H1 (cell line): ENCODE results near the gene RAB11FIP3. TPM values are rescaled to one million over a fixed set of nuclear protein-coding genes. Genes with fewer than 3 reads are reported as not detected.

ENCODE experiments used
- CHD2 ChIP-seq: IDR thresholded peaks from 2 replicates; pipeline ENCODE4 v1.6.1; 2012; ENCODE audit warnings: low read length, improper control_type of control experiment
- KDM5A ChIP-seq: fragments of 200-600 bp; IDR thresholded peaks from 2 replicates; pipeline ENCODE4 v1.7.1; 2012; ENCODE audit warnings: mild to moderate bottlenecking, low read length, inconsistent platforms, mixed read lengths
- POU5F1 ChIP-seq: IDR thresholded peaks from 2 replicates; pipeline ENCODE4 v1.6.1; 2011; ENCODE audit warnings: low read depth, mild to moderate bottlenecking, low read length, moderate library complexity
- SAP30 ChIP-seq: fragments of 300-600 bp; sonication (generic); IDR thresholded peaks from 2 replicates; pipeline ENCODE4 v1.7.1; 2012; ENCODE audit warnings: low read length, moderate library complexity, mild to moderate bottlenecking, inconsistent platforms; ENCODE audit not compliant: insufficient read depth, insufficient replicate concordance
- SRF ChIP-seq: IDR thresholded peaks from 2 replicates; pipeline ENCODE4 v1.6.1; 2011; ENCODE audit warnings: mild to moderate bottlenecking, low read depth, low read length, moderate library complexity
- TBP ChIP-seq: IDR thresholded peaks from 2 replicates; pipeline ENCODE4 v1.6.1; 2011; ENCODE audit warnings: low read depth, low read length, improper control_type of control experiment
- polyA plus RNA-seq, 7 experiments: library from polyadenylated mRNA; depleted of rRNA in 3 of 7; stranded (reverse) in 5 of 7; unstranded in 2 of 7; fragments of >200 nt in 5 of 7; fragments of 200-250 nt in 2 of 7; gene quantifications; 1 replicate in 5 of 7; 2 replicates in 1 of 7; 4 replicates in 1 of 7; pipeline versions ENCODE4 v1.2.1 to v1.2.3, GENCODE V29; 2011 to 2013; ENCODE audit warnings: missing spikeins in 2 of 7, mixed read lengths in 2 of 7
- total RNA-seq: library from RNA; stranded (reverse); fragmentation: NEBNext Ultra II Directional; extraction: Animal tissue kit (Norgen Biotek cat#: 25700); gene quantifications from 2 replicates; pipeline ENCODE4 v1.2.1, GENCODE V29; 2021

The RAB11FIP3 gene
- total and polyA plus RNA-seq, 2 of the 8 experiments (the other 6 are each of a cell fraction or from before 2014, with no cell fraction given), result 9.3 to 35.2 TPM

- TF ChIP-seq SAP30 (no peak), TBP (no peak), POU5F1 (no peak), CHD2 (no peak), KDM5A (no peak), SRF (no peak)
Observed at GRCh38 chr16:502179-502943, 76.9 kb downstream of the RAB11FIP3 start (continued).
